Trophoblast cell (in vitro differentiated cells and primary cell): ENCODE data around the gene SERAC1.

ENCODE experiments used
- DNase-seq, 2 donors: peaks; one replicate each; pipeline ENCODE4 v3.0.0-alpha.2; 2016
- H2AFZ ChIP-seq: 2 replicates; pipeline ENCODE4 v1.6.1; 2013; ENCODE audit warnings: low read length, moderate library complexity, mild to moderate bottlenecking; ENCODE audit not compliant: insufficient read depth, poor library complexity
- H2AK5ac ChIP-seq: 2 replicates; pipeline ENCODE4 v1.6.1; 2013; ENCODE audit warnings: mild to moderate bottlenecking, low read length
- H2BK120ac ChIP-seq: 2 replicates; pipeline ENCODE4 v1.6.1; 2013; ENCODE audit warnings: low read length, mild to moderate bottlenecking, moderate library complexity; ENCODE audit not compliant: insufficient read depth, poor library complexity
- H2BK12ac ChIP-seq: 2 replicates; pipeline ENCODE4 v1.6.1; 2013; ENCODE audit warnings: mild to moderate bottlenecking, low read length, moderate library complexity
- H2BK5ac ChIP-seq: 2 replicates; pipeline ENCODE4 v1.6.1; 2013; ENCODE audit warnings: low read length, low read depth, moderate library complexity, mild to moderate bottlenecking; ENCODE audit not compliant: poor library complexity
- H3K14ac ChIP-seq: 2 replicates; pipeline ENCODE4 v1.6.1; 2013; ENCODE audit warnings: mild to moderate bottlenecking, low read length
- H3K18ac ChIP-seq: 2 replicates; pipeline ENCODE4 v1.6.1; 2013; ENCODE audit warnings: mild to moderate bottlenecking, low read length
- H3K23ac ChIP-seq: 2 replicates; pipeline ENCODE4 v1.6.1; 2013; ENCODE audit warnings: low read length
- H3K27ac ChIP-seq: 2 replicates; pipeline ENCODE4 v1.5.1; 2013; ENCODE audit warnings: low read depth, mild to moderate bottlenecking, inconsistent platforms, low read length, moderate library complexity
- H3K27me3 ChIP-seq: 2 replicates; pipeline ENCODE4 v1.6.1; 2013; ENCODE audit warnings: inconsistent platforms, mild to moderate bottlenecking, low read length, moderate library complexity; ENCODE audit not compliant: insufficient read depth
- H3K36me3 ChIP-seq, 2 experiments: 1 replicate in 1 of 2; 2 replicates in 1 of 2; pipeline ENCODE4 v1.6.1; 2013; ENCODE audit warnings: low read length in 2 of 2, mild to moderate bottlenecking in 2 of 2, moderate library complexity in 1 of 2; ENCODE audit not compliant: insufficient read depth in 2 of 2, control insufficient read depth in 1 of 2
- H3K4ac ChIP-seq: 2 replicates; pipeline ENCODE4 v1.6.1; 2013; ENCODE audit warnings: low read depth, mild to moderate bottlenecking, low read length, moderate library complexity
- H3K4me1 ChIP-seq, 2 experiments: 1 replicate in 1 of 2; 2 replicates in 1 of 2; pipeline ENCODE4 v1.6.1; 2013; ENCODE audit warnings: low read length in 2 of 2, mild to moderate bottlenecking in 2 of 2, moderate library complexity in 1 of 2; ENCODE audit not compliant: insufficient read depth in 2 of 2, control insufficient read depth in 1 of 2
- H3K4me2 ChIP-seq: 2 replicates; pipeline ENCODE4 v1.6.1; 2013; ENCODE audit warnings: inconsistent platforms, mild to moderate bottlenecking, low read length, moderate library complexity
- H3K4me3 ChIP-seq: 2 replicates; pipeline ENCODE4 v1.5.1; 2013; ENCODE audit warnings: mild to moderate bottlenecking, low read depth, low read length, inconsistent platforms
- H3K79me1 ChIP-seq: one replicate; pipeline ENCODE4 v1.6.1; 2013; ENCODE audit warnings: low read length
- H3K79me2 ChIP-seq: 2 replicates; pipeline ENCODE4 v1.6.1; 2013; ENCODE audit warnings: low read length, mild to moderate bottlenecking; ENCODE audit not compliant: control insufficient read depth, insufficient read depth, poor library complexity
- H3K9ac ChIP-seq: 2 replicates; pipeline ENCODE4 v1.6.1; 2013; ENCODE audit warnings: mild to moderate bottlenecking, low read length
- H3K9me3 ChIP-seq: 2 replicates; pipeline ENCODE4 v1.6.1; 2013; ENCODE audit warnings: low read depth, mild to moderate bottlenecking, control low read depth, inconsistent platforms, low read length; ENCODE audit not compliant: insufficient read depth
- H4K12ac ChIP-seq: 2 replicates; pipeline ENCODE4 v1.6.1; 2013; ENCODE audit warnings: low read depth, mild to moderate bottlenecking, low read length, moderate library complexity
- H4K8ac ChIP-seq: 2 replicates; pipeline ENCODE4 v1.6.1; 2013; ENCODE audit warnings: low read depth, mild to moderate bottlenecking, low read length, moderate library complexity
- H4K91ac ChIP-seq: one replicate; pipeline ENCODE4 v1.6.1; 2013; ENCODE audit warnings: low read depth, mild to moderate bottlenecking, low read length, moderate library complexity
- WGBS: extraction: QIAGEN DNeasy Blood & Tissue Kit; methylation state at CpG from one replicate; pipeline ENCODE4 v1.1.7; 2013; ENCODE audit warnings: missing lambda C conversion rate; ENCODE audit not compliant: insufficient read length, insufficient coverage; ENCODE audit errors: extremely low coverage; 5-methylcytosine and 5-hydroxymethylcytosine counted together

Gene SERAC1

GRCh38 chr6:158115508-158115907 lies 52.6 kb downstream of the SERAC1 start:
- Histone ChIP-seq H2BK12ac (no peak overlapping the region), H3K4me3 (no peak overlapping the region), H3K4me1 (peaks cover 0 to 2% of the 10 kb centered on the region in 2 experiments), H2AFZ (no peak overlapping the region), H2BK120ac (no peak overlapping the region), H3K4me2 (no peak overlapping the region), H3K79me1 (no peaks in the 10 kb centered on the region), H2BK5ac (no peak overlapping the region), H3K9me3 (peaks cover 1% of the 10 kb centered on the region), H3K18ac (no peak overlapping the region), H4K12ac (no peak overlapping the region), H3K79me2 (no peaks in the 10 kb centered on the region), H3K36me3 (peaks cover 2 to 6% of the 10 kb centered on the region in 2 experiments), H3K27ac (no peak overlapping the region), H4K8ac (no peak overlapping the region), H3K27me3 (no peaks in the 10 kb centered on the region), H3K14ac (no peak overlapping the region), H3K9ac (no peak overlapping the region), H3K4ac (no peak overlapping the region), H2AK5ac (no peak overlapping the region), H4K91ac (no peak overlapping the region), H3K23ac (no peak overlapping the region)
- WGBS: no CpG with 5 or more reads among the region's 6 CpGs
- DNase-seq: no peak

DNA sequence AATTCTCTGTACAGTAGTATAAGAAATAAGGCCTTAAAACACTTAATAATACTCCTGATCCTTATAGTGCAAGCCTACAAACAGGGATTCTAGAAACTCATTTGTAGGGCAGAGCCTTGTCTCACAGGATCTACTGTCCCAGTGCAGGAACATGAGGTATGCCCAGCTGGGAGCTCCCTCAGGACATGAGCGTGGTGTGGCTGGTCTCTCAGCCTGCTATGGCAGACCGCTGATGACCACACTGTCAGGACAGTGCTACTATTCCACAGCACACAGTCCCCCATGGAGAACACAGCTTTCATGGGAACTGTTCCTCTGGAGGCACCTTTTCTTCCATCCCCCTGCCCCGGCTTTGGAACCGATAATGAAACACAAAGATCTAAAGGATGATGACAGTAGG lies 53.0 kb downstream of the SERAC1 start:
- Histone ChIP-seq H3K79me2 (no peaks in the 10 kb centered on the region), H3K18ac (no peak overlapping the region), H3K4me3 (no peak overlapping the region), H4K12ac (no peak overlapping the region), H3K27me3 (no peaks in the 10 kb centered on the region), H3K9me3 (peaks cover 1% of the 10 kb centered on the region), H3K36me3 (peaks cover 2 to 6% of the 10 kb centered on the region in 2 experiments), H3K4me1 (peaks cover 0 to 2% of the 10 kb centered on the region in 2 experiments), H3K4ac (no peak overlapping the region), H4K91ac (no peak overlapping the region), H3K23ac (no peak overlapping the region), H3K14ac (no peak overlapping the region), H2BK5ac (no peak overlapping the region), H2AFZ (no peak overlapping the region), H3K79me1 (no peaks in the 10 kb centered on the region), H2BK120ac (no peak overlapping the region), H4K8ac (no peak overlapping the region), H3K4me2 (no peak overlapping the region), H2BK12ac (no peak overlapping the region), H2AK5ac (no peak overlapping the region), H3K27ac (no peak overlapping the region), H3K9ac (no peak overlapping the region)
- no peak for DNase-seq
- no CpG with 5 or more reads among the region's 4 CpGs for WGBS

DNA sequence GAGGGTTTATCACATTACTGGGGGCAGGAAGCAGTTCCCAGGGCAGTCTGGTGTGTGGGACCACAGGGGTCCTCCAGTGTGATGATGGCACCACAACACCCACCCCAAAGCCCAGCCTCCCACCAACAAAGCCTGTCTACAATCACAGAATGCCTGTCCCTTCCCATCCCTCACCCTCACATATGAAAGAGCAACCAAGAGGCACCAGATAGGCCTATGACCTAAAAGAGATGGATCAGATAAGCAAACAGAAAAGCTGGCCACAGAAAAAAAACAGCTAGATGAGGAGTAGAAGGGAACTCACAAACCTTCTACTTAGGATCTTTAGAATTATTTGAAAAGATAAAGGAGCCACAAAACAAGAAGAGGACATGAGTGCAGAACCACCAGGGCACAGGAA lies 54.3 kb downstream of the SERAC1 start:
- no peak overlapping the region for H4K91ac ChIP-seq
- no peak overlapping the region for H4K12ac ChIP-seq
- H2AFZ ChIP-seq: no peak overlapping the region
- no peak overlapping the region for H3K23ac ChIP-seq
- H4K8ac ChIP-seq: no peak overlapping the region
- no peak overlapping the region for H3K4ac ChIP-seq
- no peak overlapping the region for H3K14ac ChIP-seq
- H3K9ac ChIP-seq: no peak overlapping the region
- no peak overlapping the region for H2BK120ac ChIP-seq
- no peaks in the 10 kb centered on the region for H3K79me2 ChIP-seq
- no peaks in the 10 kb centered on the region for H3K27me3 ChIP-seq
- H2BK5ac ChIP-seq: no peak overlapping the region
- H3K4me2 ChIP-seq: no peak overlapping the region
- no peak overlapping the region for H3K18ac ChIP-seq
- no peak overlapping the region for H2BK12ac ChIP-seq
- DNase-seq: no peak
- peaks cover 1% of the 10 kb centered on the region for H3K9me3 ChIP-seq
- peaks cover 0 to 2% of the 10 kb centered on the region in 2 experiments for H3K4me1 ChIP-seq
- no peaks in the 10 kb centered on the region for H3K79me1 ChIP-seq
- H3K27ac ChIP-seq: no peak overlapping the region
- no peak overlapping the region for H3K4me3 ChIP-seq
- H3K36me3 ChIP-seq: peaks cover 2 to 6% of the 10 kb centered on the region in 2 experiments
- H2AK5ac ChIP-seq: no peak overlapping the region

GRCh38 chr6:158111987-158112386 lies 56.1 kb downstream of the SERAC1 start:
- Histone ChIP-seq H4K91ac (no peak overlapping the region), H2BK5ac (no peak overlapping the region), H4K12ac (no peak overlapping the region), H3K9ac (no peak overlapping the region), H4K8ac (no peak overlapping the region), H3K14ac (no peak overlapping the region), H2AFZ (no peak overlapping the region), H3K9me3 (peaks cover 1% of the 10 kb centered on the region), H3K4me2 (no peak overlapping the region), H3K18ac (no peak overlapping the region), H2AK5ac (no peak overlapping the region), H3K4ac (no peak overlapping the region), H3K4me1 (peaks cover 0 to 2% of the 10 kb centered on the region in 2 experiments), H3K27ac (no peak overlapping the region), H3K79me2 (no peaks in the 10 kb centered on the region), H3K36me3 (peaks cover 2 to 5% of the 10 kb centered on the region in 2 experiments), H3K79me1 (no peaks in the 10 kb centered on the region), H3K23ac (no peak overlapping the region), H3K27me3 (no peaks in the 10 kb centered on the region), H3K4me3 (no peak overlapping the region), H2BK12ac (no peak overlapping the region), H2BK120ac (no peak overlapping the region)
- no CpG with 5 or more reads among the region's 5 CpGs for WGBS
- DNase-seq: no peak
